Measurements from ENCODE around the gene OCA2. TPM values are rescaled to one million over a fixed set of nuclear protein-coding genes. Genes with fewer than 3 reads are reported as not detected.
"Not testable (repeated sequence)": the region's sequence is repeated elsewhere in the genome, so short reads cannot be mapped to it uniquely, and the experiment has no call there.

Gene OCA2
- total RNA-seq, 1 donor: not detected

- TF ChIP-seq CTCF (IDR thresholded peaks at IDR 0.05; ENCODE audit: insufficient read depth, low read length): no peak
- H3K4me3 ChIP-seq (ENCODE audit: low read depth, low read length): no peak overlapping the region
- DNase-seq (ENCODE audit: low read depth): no peak
These were observed 140.1 kb downstream of the OCA2 start for GRCh38 chr15:27958911-27959578.

GRCh38 chr15:27956285-27956684 is 142.8 kb downstream of the OCA2 start:
- TF ChIP-seq CTCF (IDR thresholded peaks at IDR 0.05; ENCODE audit: insufficient read depth, low read length): no peak
- H3K4me3 ChIP-seq (ENCODE audit: low read depth, low read length): no peak overlapping the region
- no peak for DNase-seq (ENCODE audit: low read depth)

DNA sequence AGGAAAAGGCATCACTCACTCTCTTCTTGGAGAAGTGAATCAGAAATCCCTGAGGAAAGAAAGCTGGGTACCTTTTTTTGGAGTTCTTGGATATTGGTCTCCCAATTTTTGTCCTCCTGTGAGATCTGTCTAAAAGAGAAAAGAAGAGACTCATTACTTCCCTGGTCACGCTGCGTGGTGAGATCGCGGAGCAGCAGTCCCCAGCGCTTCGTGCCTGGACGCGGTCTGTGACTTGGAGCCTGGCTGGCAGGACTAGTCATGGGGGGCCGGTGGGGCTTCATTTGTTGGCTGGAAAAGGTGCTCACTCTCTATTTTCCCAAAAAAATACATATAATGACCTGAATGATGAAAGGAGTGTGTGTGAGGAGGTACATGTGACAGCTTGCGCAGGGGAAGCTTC is 144.0 kb downstream of the OCA2 start:
- H3K4me3 ChIP-seq (ENCODE audit: low read depth, low read length): no peak overlapping the region
- TF ChIP-seq CTCF (IDR thresholded peaks at IDR 0.05; ENCODE audit: insufficient read depth, low read length): no peak
- DNase-seq (ENCODE audit: low read depth): no peak

DNA sequence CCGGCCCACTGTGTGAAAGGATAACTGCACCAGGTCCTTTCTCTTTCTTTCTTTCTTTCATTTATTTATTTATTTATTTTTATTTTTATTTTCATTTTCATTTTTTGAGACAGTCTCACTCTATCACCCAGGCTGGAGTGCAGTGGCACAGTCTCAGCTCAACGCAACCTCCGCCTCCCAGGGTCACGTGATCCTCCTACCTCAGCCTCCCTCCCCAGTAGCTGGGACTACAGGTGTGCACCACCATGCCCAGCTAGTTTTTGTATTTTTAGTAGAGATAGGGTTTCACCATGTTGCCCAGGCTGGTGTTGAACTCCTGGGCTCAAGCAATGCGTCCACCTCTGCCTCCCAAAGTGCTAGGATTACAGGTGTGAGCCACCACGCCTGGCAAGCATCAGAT is 146.5 kb downstream of the OCA2 start:
- DNase-seq (ENCODE audit: low read depth); H3K4me3 ChIP-seq (ENCODE audit: low read depth, low read length): not testable (repeated sequence)

DNA sequence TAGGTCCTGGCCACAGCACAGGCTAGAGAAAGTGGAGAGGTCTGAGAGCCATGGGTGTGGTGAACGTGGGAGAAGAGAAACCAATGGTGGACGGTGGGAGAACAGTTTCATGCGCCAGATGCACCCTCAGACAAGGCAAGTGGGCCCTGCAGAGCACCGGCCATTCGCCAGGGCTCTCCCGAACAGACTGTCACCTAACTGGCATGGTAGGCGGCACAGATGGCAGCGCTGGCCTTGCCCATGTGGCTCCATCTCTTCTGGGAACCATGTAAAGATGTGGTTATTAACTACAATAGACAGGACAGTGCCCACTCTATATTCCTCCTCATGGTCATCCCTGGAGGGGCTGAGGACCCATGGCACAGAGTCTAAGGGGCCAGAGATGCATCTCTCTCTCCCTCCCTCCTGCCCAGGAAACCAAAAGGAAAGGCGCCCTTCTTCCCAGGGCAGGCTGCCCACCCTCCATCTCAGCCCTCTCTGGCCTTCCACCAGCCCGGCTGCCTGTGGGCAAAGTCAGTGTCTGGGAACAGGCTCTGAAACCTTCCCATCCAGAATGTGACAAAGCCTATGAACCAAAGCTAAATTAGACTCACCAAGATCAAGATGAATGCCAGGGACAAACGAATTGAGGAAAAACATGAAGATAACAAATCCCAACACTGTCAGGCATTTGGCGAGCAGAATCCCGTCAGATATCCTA is 147.8 kb downstream of the OCA2 start:
- no peak for DNase-seq (ENCODE audit: low read depth)
- TF ChIP-seq CTCF (IDR thresholded peaks at IDR 0.05; ENCODE audit: insufficient read depth, low read length): no peak

GRCh38 chr15:27949089-27949488 is 150.0 kb downstream of the OCA2 start:
- H3K4me3 ChIP-seq (ENCODE audit: low read depth, low read length): no peak overlapping the region
- no peak for DNase-seq (ENCODE audit: low read depth)
- no peak for TF ChIP-seq CTCF (IDR thresholded peaks at IDR 0.05; ENCODE audit: insufficient read depth, low read length)

More for the DNA sequence above, 147.8 kb downstream of the OCA2 start:
- H3K4me3 ChIP-seq (ENCODE audit: low read depth, low read length): no peak overlapping the region

DNA sequence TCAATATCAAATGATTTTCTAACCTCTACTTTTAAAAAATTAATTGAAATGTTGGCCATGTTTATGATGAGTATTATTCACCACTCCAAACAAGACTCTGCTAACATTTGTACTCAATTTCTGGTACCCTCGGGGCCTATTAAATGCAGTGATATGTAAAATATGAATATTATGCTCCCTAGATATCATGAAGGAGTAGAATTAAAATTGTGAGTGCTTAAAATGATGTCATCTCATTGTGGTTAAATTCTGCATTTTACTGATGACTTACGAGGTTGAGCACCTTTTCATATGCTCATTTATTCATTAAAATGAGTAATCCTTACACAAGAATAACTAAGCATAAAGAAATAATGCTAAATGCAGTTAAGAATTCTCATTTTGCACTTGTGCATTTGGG is 159.9 kb downstream of the OCA2 start:
- no peak for DNase-seq (ENCODE audit: low read depth)
- TF ChIP-seq CTCF (IDR thresholded peaks at IDR 0.05; ENCODE audit: insufficient read depth, low read length): no peak
- H3K4me3 ChIP-seq (ENCODE audit: low read depth, low read length): no peak overlapping the region
